DND-41 (cell line): ENCODE measurements around the gene MED25.

Source experiments
- EZH2 ChIP-seq: IDR thresholded peaks from 3 replicates; pipeline ENCODE4 v1.6.1; 2012; ENCODE audit warnings: borderline replicate concordance, low read depth, mild to moderate bottlenecking, moderate library complexity, low read length, inconsistent platforms; ENCODE audit not compliant: severe bottlenecking
- TF ChIP-seq, protein P1 (sequence below): IDR thresholded peaks from 2 replicates; pipeline ENCODE4 v1.5.1; 2012; ENCODE audit warnings: borderline replicate concordance, low read length, moderate library complexity, mild to moderate bottlenecking; ENCODE audit not compliant: poor library complexity, severe bottlenecking; ENCODE audit errors: extremely low read depth

DNA sequence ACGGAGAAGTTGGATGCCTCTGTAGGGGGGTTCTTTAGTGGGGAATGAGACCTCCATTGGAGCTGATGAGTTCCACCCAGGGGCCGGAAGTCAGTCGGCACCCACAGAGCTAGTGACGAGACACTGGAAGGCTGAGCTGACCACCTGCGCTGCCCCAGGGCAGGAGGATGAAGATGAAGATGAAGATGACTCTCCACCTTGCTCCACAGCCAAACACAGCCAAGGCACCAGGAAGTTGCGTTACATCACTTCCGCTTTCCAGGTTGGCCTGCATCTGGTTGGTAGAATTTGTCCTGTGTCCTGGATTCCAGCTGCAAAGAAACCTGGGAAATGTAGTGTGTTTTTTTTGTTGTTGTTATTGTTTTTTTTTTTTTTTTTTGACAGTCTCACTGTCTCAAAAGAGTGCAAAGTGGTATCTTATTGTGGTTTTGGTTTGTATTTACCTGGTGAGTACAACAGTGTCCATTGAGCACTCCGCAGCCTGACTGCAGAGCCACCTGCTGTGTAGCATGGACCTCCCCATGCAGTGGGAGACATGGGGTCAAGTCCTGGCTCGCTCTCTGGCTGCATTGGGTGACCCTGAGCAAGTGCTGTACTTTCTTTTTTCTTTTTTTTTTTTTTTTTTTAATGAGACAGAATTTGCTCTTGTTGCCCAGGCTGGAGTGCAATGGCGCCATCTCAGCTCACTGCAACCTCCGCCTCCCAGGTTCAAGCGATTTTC lies 61.3 kb downstream of the MED25 start:
- TF ChIP-seq, protein P1, sequence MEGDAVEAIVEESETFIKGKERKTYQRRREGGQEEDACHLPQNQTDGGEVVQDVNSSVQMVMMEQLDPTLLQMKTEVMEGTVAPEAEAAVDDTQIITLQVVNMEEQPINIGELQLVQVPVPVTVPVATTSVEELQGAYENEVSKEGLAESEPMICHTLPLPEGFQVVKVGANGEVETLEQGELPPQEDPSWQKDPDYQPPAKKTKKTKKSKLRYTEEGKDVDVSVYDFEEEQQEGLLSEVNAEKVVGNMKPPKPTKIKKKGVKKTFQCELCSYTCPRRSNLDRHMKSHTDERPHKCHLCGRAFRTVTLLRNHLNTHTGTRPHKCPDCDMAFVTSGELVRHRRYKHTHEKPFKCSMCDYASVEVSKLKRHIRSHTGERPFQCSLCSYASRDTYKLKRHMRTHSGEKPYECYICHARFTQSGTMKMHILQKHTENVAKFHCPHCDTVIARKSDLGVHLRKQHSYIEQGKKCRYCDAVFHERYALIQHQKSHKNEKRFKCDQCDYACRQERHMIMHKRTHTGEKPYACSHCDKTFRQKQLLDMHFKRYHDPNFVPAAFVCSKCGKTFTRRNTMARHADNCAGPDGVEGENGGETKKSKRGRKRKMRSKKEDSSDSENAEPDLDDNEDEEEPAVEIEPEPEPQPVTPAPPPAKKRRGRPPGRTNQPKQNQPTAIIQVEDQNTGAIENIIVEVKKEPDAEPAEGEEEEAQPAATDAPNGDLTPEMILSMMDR, result no peak
- no peak for TF ChIP-seq EZH2
